GM12801 (cell line): ENCODE results near the gene DENND4A.

Source experiments
- CTCF ChIP-seq: IDR thresholded peaks from one replicate; pipeline ENCODE4 v1.5.1; 2011; ENCODE audit warnings: control low read depth; ENCODE audit not compliant: insufficient read length; ENCODE audit errors: extremely low read depth

The DENND4A gene

GRCh38 chr15:65812916-65813315, 20.8 kb upstream of the DENND4A start:
- TF ChIP-seq CTCF = no peak

- TF ChIP-seq CTCF = no peak
These were observed 20.4 kb upstream of the DENND4A start for GRCh38 chr15:65812467-65812866.

GRCh38 chr15:65811835-65812234, 19.7 kb upstream of the DENND4A start:
- TF ChIP-seq CTCF = no peak

- TF ChIP-seq CTCF = no peak
These were observed 14.3 kb upstream of the DENND4A start for GRCh38 chr15:65806397-65806796.

GRCh38 chr15:65805019-65805745, 13.1 kb upstream of the DENND4A start:
- TF ChIP-seq CTCF = no peak

DNA sequence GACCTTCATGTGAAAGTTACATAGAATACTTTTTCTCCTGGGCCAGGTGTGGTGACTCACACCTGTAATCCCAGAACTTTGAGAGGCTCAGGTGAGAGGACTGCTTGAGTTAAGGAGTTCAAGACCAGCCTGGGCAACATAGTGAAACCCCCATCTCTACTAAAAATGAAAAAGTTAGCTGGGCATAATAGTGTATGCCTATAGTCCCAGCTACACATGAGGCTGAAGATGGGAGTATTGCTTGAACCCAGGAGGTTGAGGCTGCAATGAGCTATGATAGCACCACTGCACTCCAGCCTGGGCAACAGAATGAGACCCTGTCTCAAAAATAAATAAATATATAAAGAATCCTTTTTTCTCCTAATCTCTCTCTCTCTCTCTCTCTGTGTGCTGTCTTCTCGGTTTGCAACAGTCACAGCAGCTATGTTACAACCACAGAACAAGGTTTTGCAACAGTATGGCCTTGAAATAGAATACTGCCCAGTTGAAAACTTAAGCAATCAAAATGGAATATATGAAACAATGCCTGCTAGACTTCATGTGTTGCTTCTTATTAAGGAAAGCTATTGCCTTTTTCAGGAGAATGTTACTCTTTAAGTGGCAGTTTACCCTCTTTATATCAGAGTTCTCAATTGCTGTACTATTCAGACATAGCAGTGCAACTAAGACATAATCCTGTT, 12.3 kb upstream of the DENND4A start:
- no peak for TF ChIP-seq CTCF

- no peak for TF ChIP-seq CTCF
These were observed 9.2 kb upstream of the DENND4A start for GRCh38 chr15:65801229-65801805.
